Activated T-helper 1 cell treated with anti-CD3 and anti-CD28 coated beads, Interleukin-12 subunit alpha, Interleukin-12 subunit beta, Interleukin-2, Interleukin-4 antibody, amounts not matched to agents 30 ng/mL and 10 ng/mL and 1 ng/mL, durations not matched to agents 14 hours and 24 hours and 36 hours (primary cell): ENCODE results near the gene CELA1. TPM values are rescaled to one million over a fixed set of nuclear protein-coding genes. Genes with fewer than 3 reads are reported as not detected.

Experiments used
- DNase-seq: peaks from one replicate; pipeline ENCODE4 v3.0.0; 2021; ENCODE audit warnings: low spot score
- H3K27ac Mint-ChIP-seq: one replicate; pipeline ENCODE4 v1.8.0; 2021; ENCODE audit warnings: mild to moderate bottlenecking, mixed read lengths
- H3K27me3 Mint-ChIP-seq: one replicate; pipeline ENCODE4 v1.8.0; 2022; ENCODE audit warnings: mild to moderate bottlenecking, moderate library complexity, mixed read lengths; ENCODE audit not compliant: insufficient read depth
- H3K36me3 Mint-ChIP-seq: one replicate; pipeline ENCODE4 v1.8.0; 2021; ENCODE audit warnings: low read depth, mixed read lengths
- H3K4me1 Mint-ChIP-seq: one replicate; pipeline ENCODE4 v1.8.0; 2021; ENCODE audit warnings: low read depth, mixed read lengths
- H3K4me3 Mint-ChIP-seq: one replicate; pipeline ENCODE4 v1.8.0; 2021; ENCODE audit warnings: mild to moderate bottlenecking, moderate library complexity, mixed read lengths
- H3K9me3 Mint-ChIP-seq: one replicate; pipeline ENCODE4 v1.8.0; 2021; ENCODE audit warnings: mixed read lengths
- intact Hi-C: fragments of 100-400 bp; cut with micrococcal nuclease; formaldehyde crosslinking; loops from one replicate; pipeline ENCODE4 v1.15.1; 2024
- total RNA-seq: library from RNA; stranded (reverse); gene quantifications from 2 replicates; pipeline ENCODE4 v1.2.3, GENCODE V29; 2022

Gene CELA1
- total RNA-seq, result not detected in 2 replicates

- H3K36me3 Mint-ChIP-seq, result no peaks in the 10 kb centered on the region
- no peak for DNase-seq
- no peaks in the 10 kb centered on the region for H3K9me3 Mint-ChIP-seq
- H3K4me3 Mint-ChIP-seq, result no peak within 1 kb of the TSS
- peaks cover 1% of the 10 kb centered on the region for H3K27me3 Mint-ChIP-seq
- no peak within 1 kb of the TSS for H3K27ac Mint-ChIP-seq
- peaks cover 5% of the 10 kb centered on the region for H3K4me1 Mint-ChIP-seq
- intact Hi-C loops, result no loop called here
Observed at GRCh38 chr12:51346581-51346980, at the start of gene CELA1. CELA1 (minus strand) TSS chr12:51346679; CDS start chr12:51346638, 41 bp downstream.

- peak; percentile 29 for DNase-seq
- Mint-ChIP-seq H3K36me3 (no peaks in the 10 kb centered on the region), H3K9me3 (no peaks in the 10 kb centered on the region), H3K27me3 (peaks cover 16% of the 10 kb centered on the region), H3K4me1 (peaks cover 45% of the 10 kb centered on the region), H3K27ac (peak overlapping the region; percentile 20), H3K4me3 (peak overlapping the region; percentile 58)
- intact Hi-C loops, result loop anchor here (1.0 to 10.0 kb wide), 2 partner anchors 26 to 579 kb away; no protein-coding TSS in a partner anchor
Observed at GRCh38 chr12:51395283-51396230, 49.1 kb upstream of the CELA1 start.

GRCh38 chr12:51393676-51394545, 47.4 kb upstream of the CELA1 start:
- no peaks in the 10 kb centered on the region for H3K36me3 Mint-ChIP-seq
- H3K9me3 Mint-ChIP-seq, result no peaks in the 10 kb centered on the region
- peak; percentile 32 for DNase-seq
- intact Hi-C loops, result loop anchor here (10.0 kb wide), 1 partner anchor 581 kb away; no protein-coding TSS in a partner anchor
- peak overlapping the region; percentile 72 for H3K4me3 Mint-ChIP-seq
- peak overlapping the region; percentile 66 for H3K27ac Mint-ChIP-seq
- peaks cover 11% of the 10 kb centered on the region for H3K27me3 Mint-ChIP-seq
- H3K4me1 Mint-ChIP-seq, result peaks cover 58% of the 10 kb centered on the region

- Mint-ChIP-seq H3K36me3 (no peaks in the 10 kb centered on the region), H3K4me1 (peaks cover 70% of the 10 kb centered on the region), H3K27ac (peak overlapping the region; percentile 13), H3K4me3 (peak overlapping the region; percentile 72), H3K27me3 (peaks cover 5% of the 10 kb centered on the region), H3K9me3 (no peaks in the 10 kb centered on the region)
- DNase-seq, result no peak
- intact Hi-C loops, result loop anchor here (10.0 kb wide), 1 partner anchor 582 kb away; no protein-coding TSS in a partner anchor
Observed at GRCh38 chr12:51392556-51393237, 46.2 kb upstream of the CELA1 start.

GRCh38 chr12:51391283-51392123, 45.0 kb upstream of the CELA1 start, which contains the start of gene GALNT6:
GALNT6 (minus strand) TSS chr12:51391406; CDS start chr12:51379781, 11,625 bp downstream.
- Mint-ChIP-seq H3K36me3 (no peaks in the 10 kb centered on the region), H3K4me3 (peak within 1 kb of the TSS; percentile 90), H3K4me1 (peaks cover 73% of the 10 kb centered on the region)

GRCh38 chr12:51390891-51391282, 44.4 kb upstream of the CELA1 start:
- no peak for DNase-seq
- intact Hi-C loops, result loop anchor here (1.0 to 10.0 kb wide), 2 partner anchors 22 to 584 kb away; no protein-coding TSS in a partner anchor

More at GRCh38 chr12:51391283-51392123, 45.0 kb upstream of the CELA1 start, which contains the start of gene GALNT6:
- Mint-ChIP-seq H3K9me3 (no peaks in the 10 kb centered on the region), H3K27me3 (peaks cover 2% of the 10 kb centered on the region), H3K27ac (peak within 1 kb of the TSS; percentile 81)
- DNase-seq, result peak; percentile 64
- intact Hi-C loops, result loop anchor here (1.0 to 10.0 kb wide), 2 partner anchors 22 to 583 kb away; no protein-coding TSS in a partner anchor

GRCh38 chr12:51390457-51390856, 44.0 kb upstream of the CELA1 start:
- H3K27me3 Mint-ChIP-seq, result peaks cover 2% of the 10 kb centered on the region
- H3K9me3 Mint-ChIP-seq, result no peaks in the 10 kb centered on the region
- peak overlapping the region; percentile 90 for H3K4me3 Mint-ChIP-seq
- H3K27ac Mint-ChIP-seq, result peak overlapping the region; percentile 54
- intact Hi-C loops, result loop anchor here (10.0 kb wide), 1 partner anchor 584 kb away; no protein-coding TSS in a partner anchor
- H3K4me1 Mint-ChIP-seq, result peaks cover 65% of the 10 kb centered on the region
- no peak for DNase-seq
- H3K36me3 Mint-ChIP-seq, result no peaks in the 10 kb centered on the region

More at GRCh38 chr12:51390891-51391282, 44.4 kb upstream of the CELA1 start:
- H3K4me1 Mint-ChIP-seq, result peaks cover 69% of the 10 kb centered on the region
- H3K9me3 Mint-ChIP-seq, result no peaks in the 10 kb centered on the region
- peak overlapping the region; percentile 81 for H3K27ac Mint-ChIP-seq
- H3K27me3 Mint-ChIP-seq, result peaks cover 2% of the 10 kb centered on the region
- H3K4me3 Mint-ChIP-seq, result peak overlapping the region; percentile 90
- H3K36me3 Mint-ChIP-seq, result no peaks in the 10 kb centered on the region

GRCh38 chr12:51389302-51389999, 43.0 kb upstream of the CELA1 start:
- intact Hi-C loops, result no loop called here
- Mint-ChIP-seq H3K4me3 (no peak overlapping the region), H3K9me3 (no peaks in the 10 kb centered on the region), H3K36me3 (no peaks in the 10 kb centered on the region), H3K27me3 (peaks cover 2% of the 10 kb centered on the region), H3K27ac (peak overlapping the region; percentile 16), H3K4me1 (peaks cover 55% of the 10 kb centered on the region)
- DNase-seq, result no peak

- H3K27ac Mint-ChIP-seq, result no peak overlapping the region
- no peaks in the 10 kb centered on the region for H3K9me3 Mint-ChIP-seq
- no peaks in the 10 kb centered on the region for H3K36me3 Mint-ChIP-seq
- H3K4me1 Mint-ChIP-seq, result peaks cover 53% of the 10 kb centered on the region
- peak overlapping the region; percentile 4 for H3K4me3 Mint-ChIP-seq
- H3K27me3 Mint-ChIP-seq, result peaks cover 4% of the 10 kb centered on the region
- DNase-seq, result no peak
- intact Hi-C loops, result no loop called here
Observed at GRCh38 chr12:51388846-51389245, 42.4 kb upstream of the CELA1 start.

GRCh38 chr12:51388069-51388799, 41.8 kb upstream of the CELA1 start:
- H3K27ac Mint-ChIP-seq, result no peak overlapping the region
- no peak overlapping the region for H3K4me3 Mint-ChIP-seq
- H3K36me3 Mint-ChIP-seq, result peaks cover 2% of the 10 kb centered on the region

More at GRCh38 chr12:51388069-51388799, 41.8 kb upstream of the CELA1 start:
- no peak for DNase-seq
- intact Hi-C loops, result no loop called here
- no peaks in the 10 kb centered on the region for H3K9me3 Mint-ChIP-seq
- peaks cover 53% of the 10 kb centered on the region for H3K4me1 Mint-ChIP-seq
- peaks cover 4% of the 10 kb centered on the region for H3K27me3 Mint-ChIP-seq
